Lung (tissue), 12 donors: ENCODE results near the gene SF3B6. TPM values are rescaled to one million over a fixed set of nuclear protein-coding genes. Genes with fewer than 3 reads are reported as not detected.

Source experiments
- ATAC-seq: fragments of 200-7000 bp; cut with Tn5 transposase; one replicate; pipeline ENCODE4 v1.9.1; 2020; ENCODE audit warnings: moderate number of reproducible peaks; ENCODE audit not compliant: insufficient read depth, low FRiP score
- DNase-seq, 3 donors: peaks; one replicate each; pipeline ENCODE4 v3.0.0-alpha.2; 2013 to 2017
- H3K27ac ChIP-seq, 2 donors: one replicate each; pipeline ENCODE4 v1.5.1; 2013; ENCODE audit warnings: mild to moderate bottlenecking in 2 of 2, moderate library complexity in 2 of 2, control low read depth in 1 of 2, inconsistent platforms in 1 of 2, low read depth in 1 of 2, low read length in 1 of 2
- H3K27me3 ChIP-seq, 3 donors: one replicate each; pipeline ENCODE4 v1.5.1; 2013; ENCODE audit warnings: low read length in 2 of 3; ENCODE audit not compliant: control insufficient read depth in 3 of 3, insufficient read depth in 3 of 3
- H3K36me3 ChIP-seq, 4 donors: one replicate each; pipeline ENCODE4 v1.5.1; 2013; ENCODE audit warnings: low read length in 4 of 4, mild to moderate bottlenecking in 1 of 4, moderate library complexity in 1 of 4; ENCODE audit not compliant: control insufficient read depth in 4 of 4, insufficient read depth in 4 of 4
- H3K4me1 ChIP-seq, 5 donors: one replicate each; pipeline ENCODE4 v1.5.1; 2013; ENCODE audit warnings: low read length in 5 of 5, mild to moderate bottlenecking in 2 of 5, moderate library complexity in 1 of 5; ENCODE audit not compliant: control insufficient read depth in 5 of 5, insufficient read depth in 5 of 5
- H3K4me3 ChIP-seq: one replicate; pipeline ENCODE4 v1.5.1; 2013; ENCODE audit warnings: mild to moderate bottlenecking, control low read depth, moderate library complexity
- H3K9ac ChIP-seq, 2 donors: one replicate each; pipeline ENCODE4 v1.5.1; 2013; ENCODE audit warnings: low read length in 2 of 2, control low read depth in 1 of 2; ENCODE audit not compliant: insufficient read depth in 1 of 2
- H3K9me3 ChIP-seq, 4 donors: one replicate each; pipeline ENCODE4 v1.5.1; 2013; ENCODE audit warnings: low read length in 3 of 4, mild to moderate bottlenecking in 1 of 4, moderate library complexity in 1 of 4; ENCODE audit not compliant: control insufficient read depth in 4 of 4, insufficient read depth in 3 of 4
- CTCF ChIP-seq: IDR thresholded peaks from 2 replicates; pipeline ENCODE4 v1.5.1; 2012; ENCODE audit warnings: mild to moderate bottlenecking; ENCODE audit errors: control extremely low read depth, extremely low read depth
- WGBS, 2 donors: extraction: QIAGEN DNeasy Blood & Tissue Kit; methylation state at CpG; one replicate each; pipeline ENCODE4 v1.1.7; 2013; 5-methylcytosine and 5-hydroxymethylcytosine counted together
- polyA plus RNA-seq, 2 donors: library from polyadenylated mRNA; stranded (reverse); fragments of 200-250 nt; gene quantifications; one replicate each; pipeline ENCODE4 v1.2.1, GENCODE V29; 2013
- total RNA-seq, 2 donors: library from RNA; depleted of rRNA in 1 of 2; stranded (reverse); fragments of >200 nt in 1 of 2; gene quantifications; one replicate each; pipeline ENCODE4 v1.2.1, GENCODE V29; 2014 to 2021
- donor health status: control.
- donor health status: control.
- donor health status: Bipolar disorder and iron deficiency.
- donor health status: healthy.
- donor health status: DM: yes; HTN: yes; CAD: no.

Gene SF3B6
- total and polyA plus RNA-seq, 4 donors: 56.1 to 148 (median 111) TPM

- peaks cover 0 to 3% (median 0%) of the 10 kb centered on the region in 4 donors for H3K9me3 ChIP-seq
Measured at GRCh38 chr2:24105816-24106215, 29.7 kb upstream of the SF3B6 start.

GRCh38 chr2:24104906-24105305 is 28.8 kb upstream of the SF3B6 start:
- H3K9ac ChIP-seq: no peak overlapping the region
- no peaks in the 10 kb centered on the region for H3K27me3 ChIP-seq
- peaks cover 0 to 10% (median 0%) of the 10 kb centered on the region in 4 donors for H3K36me3 ChIP-seq
- no peaks in the 10 kb centered on the region for H3K4me1 ChIP-seq
- ATAC-seq: no peak
- no peak overlapping the region for H3K4me3 ChIP-seq
- H3K9me3 ChIP-seq: peaks cover 0 to 3% (median 0%) of the 10 kb centered on the region in 4 donors
- H3K27ac ChIP-seq: no peak overlapping the region
- WGBS, 2 donors: 75 to 78% methylated on average over 4 of the region's 4 CpGs
- TF ChIP-seq CTCF: no peak
- no peak for DNase-seq

More at GRCh38 chr2:24105816-24106215, 29.7 kb upstream of the SF3B6 start:
- Histone ChIP-seq H3K4me3 (no peak overlapping the region), H3K36me3 (peaks cover 0 to 10% (median 0%) of the 10 kb centered on the region in 4 donors), H3K9ac (no peak overlapping the region), H3K27ac (no peak overlapping the region), H3K27me3 (no peaks in the 10 kb centered on the region), H3K4me1 (no peaks in the 10 kb centered on the region)
- WGBS, 2 donors: 49 to 50% methylated on average over 2 of the region's 2 CpGs
- ATAC-seq (no peak), DNase-seq (no peak)
- no peak for TF ChIP-seq CTCF

GRCh38 chr2:24104110-24104650 is 28.1 kb upstream of the SF3B6 start:
- DNase-seq (no peak), ATAC-seq (no peak)
- Histone ChIP-seq H3K27ac (no peak overlapping the region), H3K4me3 (no peak overlapping the region), H3K4me1 (no peaks in the 10 kb centered on the region), H3K27me3 (no peaks in the 10 kb centered on the region), H3K36me3 (peaks cover 0 to 10% (median 0%) of the 10 kb centered on the region in 4 donors), H3K9me3 (peaks cover 0 to 3% (median 0%) of the 10 kb centered on the region in 4 donors), H3K9ac (no peak overlapping the region)
- no peak for TF ChIP-seq CTCF
- 96 to 97% methylated on average over 8 of the region's 8 CpGs for WGBS, 2 donors

- no peak for TF ChIP-seq CTCF
- no peaks in the 10 kb centered on the region for H3K4me1 ChIP-seq
- no peak for ATAC-seq
- peaks cover 0 to 10% (median 0%) of the 10 kb centered on the region in 4 donors for H3K36me3 ChIP-seq
- no peaks in the 10 kb centered on the region for H3K27me3 ChIP-seq
- 95 to 97% methylated on average over 1 of the region's 1 CpG for WGBS, 2 donors
- no peak for DNase-seq
- no peak overlapping the region for H3K4me3 ChIP-seq
- H3K9ac ChIP-seq: no peak overlapping the region
- H3K27ac ChIP-seq: no peak overlapping the region
- H3K9me3 ChIP-seq: no peaks in the 10 kb centered on the region
Measured at GRCh38 chr2:24102677-24103076, 26.6 kb upstream of the SF3B6 start.
